ENCODE measurements around the gene PCK2. TPM values are rescaled to one million over a fixed set of nuclear protein-coding genes. Genes with fewer than 3 reads are reported as not detected.

Gene PCK2
- total and polyA plus RNA-seq, 2 of the 13 experiments (the other 11 are each of a cell fraction or from before 2014, with no cell fraction given): 129 to 272 TPM

GRCh38 chr14:24052656-24053547, 41.2 kb upstream of the PCK2 start (continued):
- no peak for TF ChIP-seq ZNF737 (CRISPR knock-in tag; IDR thresholded peaks at IDR 0.05; ENCODE audit: borderline replicate concordance)
- no peak for TF ChIP-seq ZBTB14 (CRISPR knock-in tag; IDR thresholded peaks at IDR 0.05)
- peak; percentile 86 for TF ChIP-seq HNRNPL (IDR thresholded peaks at IDR 0.05; ENCODE audit: low read depth, low read length)
- 0 out of 2 replicates have a peak, but pooled peaks have one; percentile 51 for TF ChIP-seq NFAT5 (CRISPR knock-in tag; IDR thresholded peaks at IDR 0.05)
- TF ChIP-seq NFIC (IDR thresholded peaks at IDR 0.05; ENCODE audit: low read length): no peak
- peak; percentile 95 for TF ChIP-seq FOXO4 (CRISPR knock-in tag; conservative IDR thresholded peaks at IDR 0.05)
- 0 out of 2 replicates have a peak, but pooled peaks have one; percentile 0 for TF ChIP-seq GMEB1 (CRISPR knock-in tag; IDR thresholded peaks at IDR 0.05; ENCODE audit: borderline replicate concordance)
- 0 out of 2 replicates have a peak, but pooled peaks have one; percentile 2 for TF ChIP-seq CTCF (CRISPR knock-in tag; IDR thresholded peaks at IDR 0.05)
- no peak for TF ChIP-seq ARNTL (CRISPR knock-in tag; IDR thresholded peaks at IDR 0.05)
- TF ChIP-seq DNMT1 (CRISPR knock-in tag; IDR thresholded peaks at IDR 0.05): no peak
- TF ChIP-seq ZSCAN25 (CRISPR knock-in tag; IDR thresholded peaks at IDR 0.05): 0 out of 2 replicates have a peak, but pooled peaks have one; percentile 10
- TF ChIP-seq ZFP36 (IDR thresholded peaks at IDR 0.05; ENCODE audit: borderline replicate concordance, low read depth, low read length, partially characterized antibody): no peak
- TF ChIP-seq ZBTB39 (CRISPR knock-in tag; IDR thresholded peaks at IDR 0.05): no peak; the same call in 1 of the 2 replicates
